ENCODE measurements around the gene DUSP9. TPM values are rescaled to one million over a fixed set of nuclear protein-coding genes. Genes with fewer than 3 reads are reported as not detected.

DUSP9 gene
- polyA plus RNA-seq, 1 donor from 2014 or later = 0.94 TPM

DNA sequence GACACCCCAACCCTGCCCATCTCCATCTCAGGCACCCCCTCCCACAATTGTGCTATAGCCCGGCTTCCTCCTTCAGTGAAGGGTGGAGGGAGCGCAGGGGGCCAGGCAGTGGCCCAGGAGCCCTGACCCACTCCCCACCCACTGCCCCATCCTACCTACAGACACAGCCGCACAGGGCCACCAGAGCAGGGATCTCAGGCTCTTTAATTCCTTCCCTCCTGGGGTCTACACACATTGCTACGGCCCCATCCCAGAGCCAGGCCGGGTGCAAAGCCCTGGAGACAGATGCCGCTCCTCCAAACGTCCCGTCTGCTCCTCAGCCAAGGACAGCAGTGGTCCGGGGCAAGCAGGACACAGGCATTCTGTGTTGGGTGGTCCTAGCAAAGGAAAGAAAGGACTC lies 12.8 kb upstream of the DUSP9 start:
- Histone ChIP-seq H3K4me2 (ENCODE audit: low read length) (no peak overlapping the region), H3K36me3 (ENCODE audit: insufficient read depth, low read length) (no peaks in the 10 kb centered on the region), H3F3A (ENCODE audit: insufficient read depth, low read length, poor library complexity, severe bottlenecking) (no peaks in the 10 kb centered on the region), H3K9me3 (ENCODE audit: low read length) (no peaks in the 10 kb centered on the region), H3K27ac (ENCODE audit: low read length) (no peak overlapping the region), H4K20me1 (ENCODE audit: insufficient read depth) (no peaks in the 10 kb centered on the region), H3K79me2 (replicated peaks; ENCODE audit: insufficient read depth, low read length) (no peaks in the 10 kb centered on the region), H3K9me2 (ENCODE audit: insufficient read depth, low read length) (no peaks in the 10 kb centered on the region), H3K4me3 (ENCODE audit: low read length) (no peak overlapping the region), H2AFZ (ENCODE audit: low read depth, low read length) (no peak overlapping the region), H3K9ac (ENCODE audit: low read length) (no peak overlapping the region), H3K27me3 (ENCODE audit: insufficient read depth, low read depth, low read length) (no peaks in the 10 kb centered on the region)
- TF ChIP-seq, protein P1, sequence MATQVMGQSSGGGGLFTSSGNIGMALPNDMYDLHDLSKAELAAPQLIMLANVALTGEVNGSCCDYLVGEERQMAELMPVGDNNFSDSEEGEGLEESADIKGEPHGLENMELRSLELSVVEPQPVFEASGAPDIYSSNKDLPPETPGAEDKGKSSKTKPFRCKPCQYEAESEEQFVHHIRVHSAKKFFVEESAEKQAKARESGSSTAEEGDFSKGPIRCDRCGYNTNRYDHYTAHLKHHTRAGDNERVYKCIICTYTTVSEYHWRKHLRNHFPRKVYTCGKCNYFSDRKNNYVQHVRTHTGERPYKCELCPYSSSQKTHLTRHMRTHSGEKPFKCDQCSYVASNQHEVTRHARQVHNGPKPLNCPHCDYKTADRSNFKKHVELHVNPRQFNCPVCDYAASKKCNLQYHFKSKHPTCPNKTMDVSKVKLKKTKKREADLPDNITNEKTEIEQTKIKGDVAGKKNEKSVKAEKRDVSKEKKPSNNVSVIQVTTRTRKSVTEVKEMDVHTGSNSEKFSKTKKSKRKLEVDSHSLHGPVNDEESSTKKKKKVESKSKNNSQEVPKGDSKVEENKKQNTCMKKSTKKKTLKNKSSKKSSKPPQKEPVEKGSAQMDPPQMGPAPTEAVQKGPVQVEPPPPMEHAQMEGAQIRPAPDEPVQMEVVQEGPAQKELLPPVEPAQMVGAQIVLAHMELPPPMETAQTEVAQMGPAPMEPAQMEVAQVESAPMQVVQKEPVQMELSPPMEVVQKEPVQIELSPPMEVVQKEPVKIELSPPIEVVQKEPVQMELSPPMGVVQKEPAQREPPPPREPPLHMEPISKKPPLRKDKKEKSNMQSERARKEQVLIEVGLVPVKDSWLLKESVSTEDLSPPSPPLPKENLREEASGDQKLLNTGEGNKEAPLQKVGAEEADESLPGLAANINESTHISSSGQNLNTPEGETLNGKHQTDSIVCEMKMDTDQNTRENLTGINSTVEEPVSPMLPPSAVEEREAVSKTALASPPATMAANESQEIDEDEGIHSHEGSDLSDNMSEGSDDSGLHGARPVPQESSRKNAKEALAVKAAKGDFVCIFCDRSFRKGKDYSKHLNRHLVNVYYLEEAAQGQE (IDR thresholded peaks at IDR 0.05; ENCODE audit: borderline replicate concordance) = no peak
- TF ChIP-seq SMC3 (conservative IDR thresholded peaks at IDR 0.05; ENCODE audit: poor library complexity) (no peak), EZH2 (IDR thresholded peaks at IDR 0.05; ENCODE audit: borderline replicate concordance, insufficient read depth, low read length, poor library complexity, severe bottlenecking) (no peak), POLR2AphosphoS5 (IDR thresholded peaks at IDR 0.05) (no peak), EP300 (conservative IDR thresholded peaks at IDR 0.05; ENCODE audit: poor library complexity, severe bottlenecking) (no peak), RAD21 (conservative IDR thresholded peaks at IDR 0.05) (no peak), TAF1 (IDR thresholded peaks at IDR 0.05; ENCODE audit: low read depth) (no peak), MXI1 (conservative IDR thresholded peaks at IDR 0.05; ENCODE audit: poor library complexity, severe bottlenecking) (no peak)
- TF ChIP-seq, protein P2, sequence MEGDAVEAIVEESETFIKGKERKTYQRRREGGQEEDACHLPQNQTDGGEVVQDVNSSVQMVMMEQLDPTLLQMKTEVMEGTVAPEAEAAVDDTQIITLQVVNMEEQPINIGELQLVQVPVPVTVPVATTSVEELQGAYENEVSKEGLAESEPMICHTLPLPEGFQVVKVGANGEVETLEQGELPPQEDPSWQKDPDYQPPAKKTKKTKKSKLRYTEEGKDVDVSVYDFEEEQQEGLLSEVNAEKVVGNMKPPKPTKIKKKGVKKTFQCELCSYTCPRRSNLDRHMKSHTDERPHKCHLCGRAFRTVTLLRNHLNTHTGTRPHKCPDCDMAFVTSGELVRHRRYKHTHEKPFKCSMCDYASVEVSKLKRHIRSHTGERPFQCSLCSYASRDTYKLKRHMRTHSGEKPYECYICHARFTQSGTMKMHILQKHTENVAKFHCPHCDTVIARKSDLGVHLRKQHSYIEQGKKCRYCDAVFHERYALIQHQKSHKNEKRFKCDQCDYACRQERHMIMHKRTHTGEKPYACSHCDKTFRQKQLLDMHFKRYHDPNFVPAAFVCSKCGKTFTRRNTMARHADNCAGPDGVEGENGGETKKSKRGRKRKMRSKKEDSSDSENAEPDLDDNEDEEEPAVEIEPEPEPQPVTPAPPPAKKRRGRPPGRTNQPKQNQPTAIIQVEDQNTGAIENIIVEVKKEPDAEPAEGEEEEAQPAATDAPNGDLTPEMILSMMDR (IDR thresholded peaks at IDR 0.05; ENCODE audit: poor library complexity, severe bottlenecking) = no peak

DNA sequence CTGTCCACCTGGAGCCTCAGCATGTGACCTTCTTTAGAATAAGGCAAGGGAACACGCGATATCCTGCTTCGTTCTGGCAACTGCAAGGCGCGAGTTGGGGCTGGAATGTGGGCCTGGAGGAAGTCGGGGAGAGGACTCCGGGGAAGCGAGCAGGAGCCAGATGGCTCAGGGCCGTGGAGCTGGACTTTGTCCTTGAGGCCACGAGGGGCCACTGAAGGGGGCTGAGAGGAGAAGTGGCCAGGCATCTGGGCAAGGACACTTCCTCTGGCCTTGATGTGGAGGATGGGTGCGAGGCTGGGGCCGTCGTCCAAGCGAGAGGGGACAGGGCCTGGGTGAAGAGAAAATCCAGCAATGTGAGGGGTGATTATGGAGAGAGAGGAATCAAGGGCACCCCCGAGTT lies 12.2 kb upstream of the DUSP9 start:
- Histone ChIP-seq H3K9me3 (ENCODE audit: low read length) (no peaks in the 10 kb centered on the region), H3K9ac (ENCODE audit: low read length) (no peak overlapping the region), H3K4me2 (ENCODE audit: low read length) (no peak overlapping the region), H3K27me3 (ENCODE audit: insufficient read depth, low read depth, low read length) (no peaks in the 10 kb centered on the region), H3K79me2 (replicated peaks; ENCODE audit: insufficient read depth, low read length) (no peaks in the 10 kb centered on the region), H3K36me3 (ENCODE audit: insufficient read depth, low read length) (no peaks in the 10 kb centered on the region), H3K9me2 (ENCODE audit: insufficient read depth, low read length) (no peaks in the 10 kb centered on the region), H3F3A (ENCODE audit: insufficient read depth, low read length, poor library complexity, severe bottlenecking) (no peaks in the 10 kb centered on the region), H3K27ac (ENCODE audit: low read length) (no peak overlapping the region), H3K4me3 (ENCODE audit: low read length) (no peak overlapping the region), H2AFZ (ENCODE audit: low read depth, low read length) (no peak overlapping the region), H4K20me1 (ENCODE audit: insufficient read depth) (no peaks in the 10 kb centered on the region)
- TF ChIP-seq RAD21 (conservative IDR thresholded peaks at IDR 0.05) (no peak), SMC3 (conservative IDR thresholded peaks at IDR 0.05; ENCODE audit: poor library complexity) (no peak), MXI1 (conservative IDR thresholded peaks at IDR 0.05; ENCODE audit: poor library complexity, severe bottlenecking) (no peak), EZH2 (IDR thresholded peaks at IDR 0.05; ENCODE audit: borderline replicate concordance, insufficient read depth, low read length, poor library complexity, severe bottlenecking) (no peak), POLR2AphosphoS5 (IDR thresholded peaks at IDR 0.05) (no peak), TAF1 (IDR thresholded peaks at IDR 0.05; ENCODE audit: low read depth) (no peak), EP300 (conservative IDR thresholded peaks at IDR 0.05; ENCODE audit: poor library complexity, severe bottlenecking) (no peak)
- TF ChIP-seq, protein P1 (IDR thresholded peaks at IDR 0.05; ENCODE audit: borderline replicate concordance) = no peak
- TF ChIP-seq, protein P2 (IDR thresholded peaks at IDR 0.05; ENCODE audit: poor library complexity, severe bottlenecking) = no peak

Data from neural cell (in vitro differentiated cells).